CD14-positive monocyte (primary cell): Measurements from ENCODE around the gene ANKRD30B. TPM values are rescaled to one million over a fixed set of nuclear protein-coding genes. Genes with fewer than 3 reads are reported as not detected.

Source experiments
- DNase-seq, 3 donors: peaks; one replicate each; pipeline ENCODE4 v3.0.0-alpha.2; 2011 to 2022
- H2AFZ ChIP-seq: 2 replicates; pipeline ENCODE4 v1.6.0; 2012; ENCODE audit warnings: mild to moderate bottlenecking, low read depth, low read length, inconsistent platforms; ENCODE audit not compliant: insufficient read depth, poor library complexity, severe bottlenecking
- H3K27ac ChIP-seq, 2 donors: 1 replicate in 1 of 2; 2 replicates in 1 of 2; pipeline ENCODE4 v1.5.1; 2012 to 2013; ENCODE audit warnings: low read length in 2 of 2, control low read depth in 1 of 2, inconsistent platforms in 1 of 2, low read depth in 1 of 2, mild to moderate bottlenecking in 1 of 2
- H3K27me3 ChIP-seq, 2 donors: one replicate each; pipeline versions ENCODE4 v1.6.0 to v1.6.1; 2011 to 2013; ENCODE audit warnings: low read length in 2 of 2; ENCODE audit not compliant: control insufficient read depth in 2 of 2, insufficient read depth in 2 of 2
- H3K36me3 ChIP-seq, 2 donors: replicated peaks in 1 of 2; 1 replicate in 1 of 2; 2 replicates in 1 of 2; pipeline versions ENCODE4 v1.5.1 to v1.6.1; 2012 to 2013; ENCODE audit warnings: low read length in 2 of 2, control low read depth in 1 of 2, inconsistent platforms in 1 of 2, mild to moderate bottlenecking in 1 of 2; ENCODE audit not compliant: insufficient read depth in 2 of 2, control insufficient read depth in 1 of 2
- H3K4me1 ChIP-seq, 2 donors: 1 replicate in 1 of 2; 2 replicates in 1 of 2; pipeline versions ENCODE4 v1.5.1 to v1.6.1; 2012 to 2013; ENCODE audit warnings: low read length in 2 of 2, control low read depth in 1 of 2, inconsistent platforms in 1 of 2, mild to moderate bottlenecking in 1 of 2, moderate library complexity in 1 of 2; ENCODE audit not compliant: insufficient read depth in 2 of 2, control insufficient read depth in 1 of 2
- H3K4me2 ChIP-seq: replicated peaks from 2 replicates; pipeline ENCODE3; 2012; ENCODE audit warnings: low read length, moderate library complexity, mild to moderate bottlenecking; ENCODE audit not compliant: poor library complexity, severe bottlenecking; ENCODE audit errors: extremely low read depth
- H3K4me3 ChIP-seq, 3 experiments: fragments of 200-600 bp in 1 of 3; sonication (generic) in 1 of 3; replicated peaks in 1 of 3; 1 replicate in 2 of 3; 2 replicates in 1 of 3; pipeline ENCODE4 v1.5.1; 2011 to 2013; ENCODE audit warnings: low read length in 3 of 3, mild to moderate bottlenecking in 3 of 3, control low read depth in 2 of 3, low read depth in 2 of 3, inconsistent platforms in 1 of 3, moderate library complexity in 1 of 3
- H3K79me2 ChIP-seq: 2 replicates; pipeline ENCODE4 v1.6.0; 2012; ENCODE audit warnings: mild to moderate bottlenecking, control low read depth, inconsistent platforms, low read length, moderate library complexity; ENCODE audit not compliant: insufficient read depth
- H3K9ac ChIP-seq: 2 replicates; pipeline ENCODE4 v1.6.0; 2017; ENCODE audit warnings: low read length, mild to moderate bottlenecking; ENCODE audit not compliant: insufficient read depth, poor library complexity, severe bottlenecking
- H3K9me3 ChIP-seq, 2 donors: replicated peaks in 1 of 2; 1 replicate in 1 of 2; 2 replicates in 1 of 2; pipeline versions ENCODE4 v1.5.1 to v1.6.1; 2012 to 2013; ENCODE audit warnings: low read length in 2 of 2, control low read depth in 1 of 2; ENCODE audit not compliant: control insufficient read depth in 1 of 2, insufficient read depth in 1 of 2
- H4K20me1 ChIP-seq: 2 replicates; pipeline ENCODE4 v1.6.0; 2012; ENCODE audit warnings: mild to moderate bottlenecking, low read length, control low read depth, moderate library complexity; ENCODE audit not compliant: insufficient read depth
- H3K27ac Mint-ChIP-seq, 7 donors: one replicate each; pipeline ENCODE4 v1.8.0; 2020; ENCODE audit warnings: mild to moderate bottlenecking in 7 of 7, mixed read lengths in 7 of 7, moderate library complexity in 6 of 7, inconsistent platforms in 2 of 7
- H3K27me3 Mint-ChIP-seq, 3 donors: one replicate each; pipeline ENCODE4 v1.8.0; 2021 to 2022; ENCODE audit warnings: low read depth in 3 of 3, mild to moderate bottlenecking in 3 of 3, mixed read lengths in 3 of 3, moderate library complexity in 3 of 3, inconsistent platforms in 1 of 3
- H3K36me3 Mint-ChIP-seq, 2 donors: one replicate each; pipeline ENCODE4 v1.8.0; 2020; ENCODE audit warnings: mixed read lengths in 2 of 2, inconsistent platforms in 1 of 2, mild to moderate bottlenecking in 1 of 2
- H3K4me1 Mint-ChIP-seq: one replicate; pipeline ENCODE4 v1.8.0; 2020; ENCODE audit warnings: mild to moderate bottlenecking, mixed read lengths
- H3K4me3 Mint-ChIP-seq, 2 donors: one replicate each; pipeline ENCODE4 v1.8.0; 2020; ENCODE audit warnings: mild to moderate bottlenecking in 2 of 2, mixed read lengths in 2 of 2, moderate library complexity in 1 of 2
- H3K9me3 Mint-ChIP-seq, 7 donors: one replicate each; pipeline ENCODE4 v1.8.0; 2020 to 2022; ENCODE audit warnings: mixed read lengths in 7 of 7, mild to moderate bottlenecking in 6 of 7, moderate library complexity in 6 of 7, inconsistent platforms in 2 of 7
- CTCF ChIP-seq: fragments of 200-600 bp; IDR thresholded peaks from one replicate; pipeline ENCODE4 v1.8.0; 2022; ENCODE audit warnings: antibody characterized with exemption, mild to moderate bottlenecking
- WGBS: methylation state at CpG from one replicate; pipeline ENCODE4 v1.1.5; 2013; ENCODE audit warnings: missing lambda C conversion rate; ENCODE audit not compliant: insufficient coverage; 5-methylcytosine and 5-hydroxymethylcytosine counted together
- intact Hi-C, 2 donors: fragments of 100-400 bp; cut with micrococcal nuclease; formaldehyde crosslinking; loops; one replicate each; pipeline versions ENCODE4 v1.15.0 to v1.15.1; 2023
- polyA plus RNA-seq, 3 donors: library from polyadenylated mRNA; depleted of rRNA in 1 of 3; unstranded in 2 of 3; stranded (reverse) in 1 of 3; fragments of 300-500 nt in 2 of 3; fragments of >200 nt in 1 of 3; fragmentation: Illumina TruSeq in 2 of 3; gene quantifications; 1 replicate in 2 of 3; 2 replicates in 1 of 3; pipeline ENCODE4 v1.2.3, GENCODE V29; 2012 to 2021

Gene ANKRD30B
- polyA plus RNA-seq, 3 donors, result not detected

DNA sequence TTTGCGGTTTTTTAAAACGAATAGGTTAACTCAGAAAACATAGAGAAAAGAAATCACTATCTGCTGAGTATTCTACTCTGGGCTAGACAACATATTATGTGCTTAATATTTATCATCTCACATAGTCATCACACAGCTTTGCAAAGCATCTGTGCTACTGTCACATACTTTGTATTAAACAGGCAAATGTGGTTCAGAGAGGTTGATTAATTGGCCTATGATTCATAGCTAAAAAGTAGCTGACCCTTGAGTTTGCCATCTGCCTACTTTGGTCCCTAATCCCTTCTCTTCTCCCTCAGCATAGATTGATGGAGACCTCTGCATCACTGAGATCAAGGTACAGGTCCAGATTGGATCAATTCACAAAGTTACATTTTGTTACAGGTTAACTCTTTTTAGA, 21.4 kb downstream of the ANKRD30B start:
- H3K4me3 Mint-ChIP-seq, result no peak overlapping the region
- Histone ChIP-seq H3K79me2 (no peaks in the 10 kb centered on the region), H3K36me3 (no peaks in the 10 kb centered on the region), H4K20me1 (no peaks in the 10 kb centered on the region), H3K4me1 (no peaks in the 10 kb centered on the region), H3K27me3 (no peaks in the 10 kb centered on the region), H3K27ac (no peak overlapping the region), H3K9ac (no peak overlapping the region), H2AFZ (no peak overlapping the region), H3K9me3 (peaks cover 0 to 6% of the 10 kb centered on the region in 2 donors), H3K4me2 (no peak overlapping the region), H3K4me3 (no peak overlapping the region)
- no peak for DNase-seq
- H3K27ac Mint-ChIP-seq, result peak overlapping the region in 1 of 7 donors; percentile 25
- TF ChIP-seq CTCF, result no peak
- intact Hi-C loops, result no loop called here
- peaks cover 0 to 20% (median 3%) of the 10 kb centered on the region in 7 donors for H3K9me3 Mint-ChIP-seq
- no peaks in the 10 kb centered on the region for H3K27me3 Mint-ChIP-seq
- WGBS, result no CpG with 5 or more reads among the region's 2 CpGs
- no peaks in the 10 kb centered on the region for H3K4me1 Mint-ChIP-seq
- no peaks in the 10 kb centered on the region for H3K36me3 Mint-ChIP-seq

GRCh38 chr18:14776801-14777200, 28.8 kb downstream of the ANKRD30B start:
- no peak for DNase-seq
- no peaks in the 10 kb centered on the region for H3K36me3 ChIP-seq
- no peak overlapping the region for H2AFZ ChIP-seq
- no peak overlapping the region for H3K4me3 Mint-ChIP-seq
- peaks cover 3 to 14% of the 10 kb centered on the region in 2 donors for H3K9me3 ChIP-seq
- no peak overlapping the region for H3K27ac Mint-ChIP-seq
- no peak overlapping the region for H3K4me2 ChIP-seq
- H4K20me1 ChIP-seq, result no peaks in the 10 kb centered on the region
- no peak overlapping the region for H3K27ac ChIP-seq
- H3K79me2 ChIP-seq, result no peaks in the 10 kb centered on the region
- H3K9me3 Mint-ChIP-seq, result peaks cover 0 to 17% (median 2%) of the 10 kb centered on the region in 7 donors
- intact Hi-C loops, result no loop called here
- no peak overlapping the region for H3K4me3 ChIP-seq
- H3K27me3 Mint-ChIP-seq, result no peaks in the 10 kb centered on the region
- H3K4me1 Mint-ChIP-seq, result no peaks in the 10 kb centered on the region
- H3K27me3 ChIP-seq, result no peaks in the 10 kb centered on the region
- H3K4me1 ChIP-seq, result no peaks in the 10 kb centered on the region
- WGBS, result no CpG with 5 or more reads among the region's 2 CpGs
- no peak overlapping the region for H3K9ac ChIP-seq
- H3K36me3 Mint-ChIP-seq, result no peaks in the 10 kb centered on the region
- no peak for TF ChIP-seq CTCF
